Psoas muscle (tissue), 8 donors: ENCODE measurements around the gene CHST5. TPM values are rescaled to one million over a fixed set of nuclear protein-coding genes. Genes with fewer than 3 reads are reported as not detected.
A peak's percentile ranks its signal among the peaks of the same experiment; 100 is the strongest.
"Not testable (repeated sequence)": the region's sequence is repeated elsewhere in the genome, so short reads cannot be mapped to it uniquely, and the experiment has no call there.

Experiments used
- ATAC-seq, 4 donors: fragments of 200-7000 bp; cut with Tn5 transposase; one replicate each; pipeline ENCODE4 v1.9.1; 2020; ENCODE audit warnings: moderate library complexity in 3 of 4, mild to moderate bottlenecking in 2 of 4
- DNase-seq, 2 donors: peaks; one replicate each; pipeline ENCODE4 v3.0.0-alpha.2; 2020
- H3K27ac ChIP-seq: fragments of 200-600 bp; one replicate; pipeline ENCODE4 v1.8.0; 2022
- H3K27me3 ChIP-seq, 3 donors: fragments of 200-600 bp in 1 of 3; one replicate each; pipeline versions ENCODE4 v1.6.1 to v1.8.0; 2013 to 2022; ENCODE audit warnings: low read length in 2 of 3, mild to moderate bottlenecking in 2 of 3, moderate library complexity in 1 of 3; ENCODE audit not compliant: insufficient read depth in 3 of 3
- H3K36me3 ChIP-seq, 2 donors: fragments of 200-600 bp in 1 of 2; one replicate each; pipeline versions ENCODE4 v1.6.1 to v1.8.0; 2013 to 2022; ENCODE audit warnings: low read depth in 1 of 2, mild to moderate bottlenecking in 1 of 2, moderate library complexity in 1 of 2; ENCODE audit not compliant: insufficient read depth in 1 of 2
- H3K4me1 ChIP-seq: fragments of 200-600 bp; one replicate; pipeline ENCODE4 v1.8.0; 2022
- H3K4me3 ChIP-seq: fragments of 200-600 bp; one replicate; pipeline ENCODE4 v1.8.0; 2022; ENCODE audit warnings: mild to moderate bottlenecking
- H3K9me3 ChIP-seq: fragments of 200-600 bp; one replicate; pipeline ENCODE4 v1.8.0; 2022
- WGBS, 3 donors: extraction: QIAGEN DNeasy Blood & Tissue Kit; methylation state at CpG; one replicate each; pipeline versions ENCODE4 v1.1.6 to v1.1.7; 2013; 5-methylcytosine and 5-hydroxymethylcytosine counted together
- intact Hi-C, 2 donors: fragments of 100-400 bp; cut with DNase I; formaldehyde crosslinking; loops; one replicate each; pipeline versions ENCODE4 v1.11.0 to v1.14.2; 2022
- polyA plus RNA-seq, 3 donors: library from polyadenylated mRNA; stranded (reverse); fragments of 200-250 nt; gene quantifications; one replicate each; pipeline ENCODE4 v1.2.3, GENCODE V29; 2013
- total RNA-seq, 4 donors: library from RNA; stranded (reverse); fragmentation: NEBNext Ultra II Directional in 2 of 4; extraction: Animal tissue kit (Norgen Biotek cat#: 25700) in 2 of 4; gene quantifications; one replicate each; pipeline versions ENCODE4 v1.2.1 to v1.2.4, GENCODE V29; 2021 to 2023
- TF ChIP-seq, protein P1 (sequence below): fragments of 200-600 bp; IDR thresholded peaks from one replicate; pipeline ENCODE4 v1.8.0; 2022; ENCODE audit warnings: antibody characterized with exemption
- donor health status: healthy with polysubstance abuse.
- donor health status: DM: no; HTN: no; CAD: no; lungs with moderate emphysema.
- donor health status: Bipolar disorder and iron deficiency.
- donor health status: healthy.
- donor health status: DM: yes; HTN: yes; CAD: no.
- donor health status: DM: no; HTN: no; CAD: no.
- donor health status: DM: no; HTN: no; CAD: no.
- donor health status: DM: yes; HTN: yes; CAD: no.

The CHST5 gene
- total and polyA plus RNA-seq, 7 donors = 0.04 to 0.27 (median 0.14) TPM; not detected in 4

GRCh38 chr16:75555707-75556430 lies 20.0 kb upstream of the CHST5 start, which contains the start of gene TMEM231:
Gene TMEM231 (minus strand): TSS chr16:75556252. CDS start chr16:75556209, 43 bp downstream.
- Histone ChIP-seq H3K36me3 (no peaks in the 10 kb centered on the region), H3K4me1 (peaks cover 5% of the 10 kb centered on the region), H3K9me3 (no peaks in the 10 kb centered on the region), H3K27ac (peak within 1 kb of the TSS; percentile 66), H3K4me3 (peak within 1 kb of the TSS; percentile 80), H3K27me3 (no peaks in the 10 kb centered on the region)
- ATAC-seq (peak; percentile 97 to 98 (median 98)), DNase-seq (peak; percentile 98)
- TF ChIP-seq, protein P1, sequence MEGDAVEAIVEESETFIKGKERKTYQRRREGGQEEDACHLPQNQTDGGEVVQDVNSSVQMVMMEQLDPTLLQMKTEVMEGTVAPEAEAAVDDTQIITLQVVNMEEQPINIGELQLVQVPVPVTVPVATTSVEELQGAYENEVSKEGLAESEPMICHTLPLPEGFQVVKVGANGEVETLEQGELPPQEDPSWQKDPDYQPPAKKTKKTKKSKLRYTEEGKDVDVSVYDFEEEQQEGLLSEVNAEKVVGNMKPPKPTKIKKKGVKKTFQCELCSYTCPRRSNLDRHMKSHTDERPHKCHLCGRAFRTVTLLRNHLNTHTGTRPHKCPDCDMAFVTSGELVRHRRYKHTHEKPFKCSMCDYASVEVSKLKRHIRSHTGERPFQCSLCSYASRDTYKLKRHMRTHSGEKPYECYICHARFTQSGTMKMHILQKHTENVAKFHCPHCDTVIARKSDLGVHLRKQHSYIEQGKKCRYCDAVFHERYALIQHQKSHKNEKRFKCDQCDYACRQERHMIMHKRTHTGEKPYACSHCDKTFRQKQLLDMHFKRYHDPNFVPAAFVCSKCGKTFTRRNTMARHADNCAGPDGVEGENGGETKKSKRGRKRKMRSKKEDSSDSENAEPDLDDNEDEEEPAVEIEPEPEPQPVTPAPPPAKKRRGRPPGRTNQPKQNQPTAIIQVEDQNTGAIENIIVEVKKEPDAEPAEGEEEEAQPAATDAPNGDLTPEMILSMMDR = no peak
- WGBS, 3 donors = 0 to 1% (median 1%) methylated on average over 65 to 75 of the region's 75 CpGs
- intact Hi-C loops = no loop called here

- TF ChIP-seq, protein P1 = no peak
- peak; percentile 76 to 83 for DNase-seq
- H3K27me3 ChIP-seq = no peaks in the 10 kb centered on the region
- H3K4me3 ChIP-seq = peak overlapping the region; percentile 80
- H3K9me3 ChIP-seq = no peaks in the 10 kb centered on the region
- H3K4me1 ChIP-seq = peaks cover 5% of the 10 kb centered on the region
- H3K36me3 ChIP-seq = no peaks in the 10 kb centered on the region
- peak; percentile 74 to 83 (median 78) for ATAC-seq
- H3K27ac ChIP-seq = peak overlapping the region; percentile 66
- intact Hi-C loops = no loop called here
- WGBS, 3 donors = 1% methylated on average over 26 of the region's 26 CpGs
These were observed 19.4 kb upstream of the CHST5 start for GRCh38 chr16:75555213-75555706.

GRCh38 chr16:75552951-75553350 lies 17.0 kb upstream of the CHST5 start:
- H3K4me3 ChIP-seq = no peak overlapping the region
- ATAC-seq (no peak), DNase-seq (no peak)
- TF ChIP-seq, protein P1 = no peak
- no peaks in the 10 kb centered on the region for H3K9me3 ChIP-seq
- H3K36me3 ChIP-seq = no peaks in the 10 kb centered on the region
- H3K27ac ChIP-seq = no peak overlapping the region
- H3K27me3 ChIP-seq = no peaks in the 10 kb centered on the region
- 61 to 76% (median 62%) methylated on average over 2 of the region's 2 CpGs for WGBS, 3 donors
- H3K4me1 ChIP-seq = peaks cover 5% of the 10 kb centered on the region
- intact Hi-C loops = no loop called here

DNA sequence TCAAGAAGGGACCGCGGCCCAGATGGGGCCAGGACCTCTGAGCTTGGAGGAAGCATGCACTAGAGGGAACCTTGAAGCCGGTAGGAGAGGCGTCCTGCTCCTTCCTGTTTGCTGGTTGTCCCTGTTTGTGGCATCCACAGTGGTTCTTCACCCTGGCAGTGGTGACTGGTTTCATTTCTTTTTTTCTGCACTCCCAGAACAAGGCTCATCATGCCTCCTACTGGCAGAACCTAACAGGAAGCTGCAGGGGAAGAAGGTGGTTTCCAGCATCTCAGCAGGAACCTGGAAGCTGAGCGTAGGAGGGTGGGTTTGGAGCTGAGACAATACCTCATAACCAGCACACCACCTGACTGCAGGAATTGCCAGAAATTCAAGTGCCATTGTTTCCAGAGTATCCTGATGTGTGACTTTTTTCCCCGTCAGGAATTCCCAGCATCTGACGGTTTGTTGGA lies 14.3 kb upstream of the CHST5 start:
- Histone ChIP-seq H3K9me3 (no peaks in the 10 kb centered on the region), H3K36me3 (no peaks in the 10 kb centered on the region), H3K27me3 (no peaks in the 10 kb centered on the region), H3K27ac (peak overlapping the region; percentile 25), H3K4me3 (no peak overlapping the region), H3K4me1 (no peaks in the 10 kb centered on the region)
- TF ChIP-seq, protein P1 = peak; percentile 44
- intact Hi-C loops = no loop called here
- DNase-seq (no peak), ATAC-seq (peak; percentile 29 to 45 (median 38))
- WGBS, 3 donors = 71 to 80% (median 77%) methylated on average over 7 of the region's 7 CpGs

GRCh38 chr16:75548456-75548855 lies 12.5 kb upstream of the CHST5 start:
- DNase-seq, ATAC-seq, intact Hi-C loops, H3K36me3 ChIP-seq, H3K9me3 ChIP-seq, H3K4me1 ChIP-seq, H3K27ac ChIP-seq, H3K4me3 ChIP-seq, H3K27me3 ChIP-seq: not testable (repeated sequence)
- 95 to 99% (median 97%) methylated on average over 9 of the region's 9 CpGs for WGBS, 3 donors
